PC-9 (cell line): ENCODE results near the gene ADORA3. TPM values are rescaled to one million over a fixed set of nuclear protein-coding genes. Genes with fewer than 3 reads are reported as not detected.

Source experiments
- BruUV-seq: library from RNA; stranded (reverse); fragments of 400-500 nt; replicated peaks from 2 replicates; lab custom pipeline; 2021; lab: Mats Ljungman, UMichigan
- CTCF ChIA-PET: fragments of 300-600 bp; sonication (Branson Sonifier 250); formaldehyde crosslinking; loops from one replicate; lab custom pipeline; 2022; ENCODE audit warnings: antibody characterized with exemption; lab: Charles Lee
- POLR2A ChIA-PET: fragments of 300-600 bp; sonication (Branson Sonifier 250); formaldehyde crosslinking; loops from one replicate; lab custom pipeline; 2022; ENCODE audit warnings: antibody characterized with exemption; ENCODE audit not compliant: unreplicated experiment; lab: Charles Lee
- DNase-seq, 2 experiments: peaks; one replicate each; pipeline versions ENCODE4 v3.0.0 to v3.0.0-alpha.2; 2015 to 2022; ENCODE audit warnings: mixed read lengths in 1 of 2
- H2AFZ ChIP-seq: fragments of 200-600 bp; sonication (generic); 2 replicates; pipeline ENCODE4 v1.8.1; 2017; ENCODE audit warnings: antibody characterized with exemption
- H3F3A ChIP-seq: fragments of 200-600 bp; sonication (generic); 2 replicates; pipeline ENCODE4 v1.8.1; 2017; ENCODE audit warnings: antibody characterized with exemption, mild to moderate bottlenecking, low read depth; ENCODE audit not compliant: insufficient read depth
- H3K27ac ChIP-seq: fragments of 200-600 bp; sonication (generic); 2 replicates; pipeline ENCODE4 v1.6.1; 2016; ENCODE audit warnings: mixed run types
- H3K27me3 ChIP-seq: fragments of 200-600 bp; sonication (generic); 2 replicates; pipeline ENCODE4 v1.6.1; 2016; ENCODE audit warnings: low read depth, mixed run types; ENCODE audit not compliant: insufficient read depth
- H3K36me3 ChIP-seq: fragments of 200-600 bp; sonication (generic); 2 replicates; pipeline ENCODE4 v1.6.1; 2016; ENCODE audit warnings: low read depth, mixed run types
- H3K4me1 ChIP-seq: fragments of 200-600 bp; sonication (generic); replicated peaks from 2 replicates; pipeline ENCODE4 v1.6.1; 2016; ENCODE audit warnings: mixed run types; ENCODE audit not compliant: insufficient read depth
- H3K4me2 ChIP-seq: fragments of 200-600 bp; sonication (generic); 2 replicates; pipeline ENCODE4 v1.6.1; 2017; ENCODE audit warnings: mixed run types
- H3K4me3 ChIP-seq: fragments of 200-600 bp; sonication (generic); 2 replicates; pipeline ENCODE4 v1.6.1; 2016; ENCODE audit warnings: mixed run types
- H3K79me2 ChIP-seq: fragments of 200-600 bp; sonication (generic); 2 replicates; pipeline ENCODE4 v1.6.1; 2017; ENCODE audit warnings: low read depth, mixed run types
- H3K9me2 ChIP-seq: fragments of 200-600 bp; sonication (generic); 2 replicates; pipeline ENCODE4 v1.8.1; 2017; ENCODE audit warnings: mild to moderate bottlenecking; ENCODE audit not compliant: insufficient read depth
- H3K9me3 ChIP-seq: fragments of 200-600 bp; sonication (generic); 2 replicates; pipeline ENCODE4 v1.8.1; 2016; ENCODE audit warnings: low read depth; ENCODE audit not compliant: insufficient read depth
- H4K20me1 ChIP-seq: fragments of 200-600 bp; sonication (generic); 2 replicates; pipeline ENCODE4 v1.8.1; 2017; ENCODE audit not compliant: insufficient read depth
- EZH2 ChIP-seq: fragments of 200-600 bp; sonication (generic); IDR thresholded peaks from 2 replicates; pipeline ENCODE4 v1.8.0; 2017; ENCODE audit warnings: antibody characterized with exemption, low read depth
- intact Hi-C: fragments of 100-400 bp; cut with micrococcal nuclease; formaldehyde crosslinking; loops from one replicate; pipeline ENCODE4 v1.10.0; 2022; ENCODE audit not compliant: unreplicated experiment
- total RNA-seq: library from RNA; stranded (reverse); gene quantifications from 2 replicates; pipeline ENCODE4 v1.2.3, GENCODE V29; 2021
- TF ChIP-seq, protein P1 (sequence below): fragments of 200-600 bp; sonication (generic); conservative IDR thresholded peaks from 2 replicates; pipeline ENCODE4 v1.6.1; 2017; ENCODE audit warnings: mixed run types, antibody characterized with exemption, mild to moderate bottlenecking, moderate library complexity

ADORA3 gene
- total RNA-seq, 1 experiment from 2014 or later: not detected

- H4K20me1 ChIP-seq: no peaks in the 10 kb centered on the region
Observed at GRCh38 chr1:111491070-111491469, 12.4 kb downstream of the ADORA3 start.

GRCh38 chr1:111490220-111490619 lies 13.2 kb downstream of the ADORA3 start:
- CTCF ChIA-PET: no interaction called here
- TF ChIP-seq EZH2: no peak
- TF ChIP-seq, protein P1, sequence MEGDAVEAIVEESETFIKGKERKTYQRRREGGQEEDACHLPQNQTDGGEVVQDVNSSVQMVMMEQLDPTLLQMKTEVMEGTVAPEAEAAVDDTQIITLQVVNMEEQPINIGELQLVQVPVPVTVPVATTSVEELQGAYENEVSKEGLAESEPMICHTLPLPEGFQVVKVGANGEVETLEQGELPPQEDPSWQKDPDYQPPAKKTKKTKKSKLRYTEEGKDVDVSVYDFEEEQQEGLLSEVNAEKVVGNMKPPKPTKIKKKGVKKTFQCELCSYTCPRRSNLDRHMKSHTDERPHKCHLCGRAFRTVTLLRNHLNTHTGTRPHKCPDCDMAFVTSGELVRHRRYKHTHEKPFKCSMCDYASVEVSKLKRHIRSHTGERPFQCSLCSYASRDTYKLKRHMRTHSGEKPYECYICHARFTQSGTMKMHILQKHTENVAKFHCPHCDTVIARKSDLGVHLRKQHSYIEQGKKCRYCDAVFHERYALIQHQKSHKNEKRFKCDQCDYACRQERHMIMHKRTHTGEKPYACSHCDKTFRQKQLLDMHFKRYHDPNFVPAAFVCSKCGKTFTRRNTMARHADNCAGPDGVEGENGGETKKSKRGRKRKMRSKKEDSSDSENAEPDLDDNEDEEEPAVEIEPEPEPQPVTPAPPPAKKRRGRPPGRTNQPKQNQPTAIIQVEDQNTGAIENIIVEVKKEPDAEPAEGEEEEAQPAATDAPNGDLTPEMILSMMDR: no peak
- intact Hi-C loops: no loop called here

More at GRCh38 chr1:111491070-111491469, 12.4 kb downstream of the ADORA3 start:
- Histone ChIP-seq H3K36me3 (no peaks in the 10 kb centered on the region), H3K4me3 (no peak overlapping the region), H3K27ac (no peak overlapping the region), H3K4me2 (no peak overlapping the region), H3K9me2 (peaks cover 4% of the 10 kb centered on the region; the same call in 1 of the 2 replicates), H2AFZ (no peak overlapping the region), H3K79me2 (no peaks in the 10 kb centered on the region), H3K27me3 (peaks cover 28% of the 10 kb centered on the region), H3K9me3 (peaks cover 5% of the 10 kb centered on the region; the same call in 1 of the 2 replicates), H3F3A (no peaks in the 10 kb centered on the region), H3K4me1 (peaks cover 11% of the 10 kb centered on the region; the same call in 1 of the 2 replicates)
- TF ChIP-seq, protein P1: no peak
- TF ChIP-seq EZH2: no peak
- intact Hi-C loops: no loop called here
- BruUV-seq: no TSS peak
- ChIA-PET POLR2A (no interaction called here), CTCF (no interaction called here)
- DNase-seq: no peak

GRCh38 chr1:111489604-111490003 lies 13.8 kb downstream of the ADORA3 start:
- POLR2A ChIA-PET: no interaction called here
- H3K79me2 ChIP-seq: no peaks in the 10 kb centered on the region

More at GRCh38 chr1:111490220-111490619, 13.2 kb downstream of the ADORA3 start:
- no peak for DNase-seq
- BruUV-seq: no TSS peak
- Histone ChIP-seq H3K9me3 (peaks cover 5% of the 10 kb centered on the region; the same call in 1 of the 2 replicates), H3F3A (no peaks in the 10 kb centered on the region), H3K4me2 (no peak overlapping the region), H3K79me2 (no peaks in the 10 kb centered on the region), H3K27ac (no peak overlapping the region), H3K27me3 (peaks cover 26% of the 10 kb centered on the region), H3K9me2 (peaks cover 1% of the 10 kb centered on the region; the same call in 1 of the 2 replicates), H3K36me3 (no peaks in the 10 kb centered on the region), H2AFZ (no peak overlapping the region), H3K4me3 (no peak overlapping the region), H4K20me1 (no peaks in the 10 kb centered on the region), H3K4me1 (peaks cover 12% of the 10 kb centered on the region; the same call in 1 of the 2 replicates)
- POLR2A ChIA-PET: interaction anchor here (0.5 kb wide), 1 partner anchor 51 kb away, joined by 8 read pairs; no protein-coding TSS in a partner anchor

More at GRCh38 chr1:111489604-111490003, 13.8 kb downstream of the ADORA3 start:
- no peaks in the 10 kb centered on the region for H3K36me3 ChIP-seq
- CTCF ChIA-PET: no interaction called here
- no TSS peak for BruUV-seq
- peaks cover 12% of the 10 kb centered on the region; the same call in 1 of the 2 replicates for H3K4me1 ChIP-seq
- H3K4me3 ChIP-seq: no peak overlapping the region
- no peak overlapping the region for H3K4me2 ChIP-seq
- no peak overlapping the region for H3K27ac ChIP-seq
- no peak overlapping the region for H2AFZ ChIP-seq
- TF ChIP-seq, protein P1: no peak
- no peak for TF ChIP-seq EZH2
- no peaks in the 10 kb centered on the region for H4K20me1 ChIP-seq
- H3K9me2 ChIP-seq: no peaks in the 10 kb centered on the region
- intact Hi-C loops: loop anchor here (10.0 kb wide), 1 partner anchor 875 kb away; no protein-coding TSS in a partner anchor
- peaks cover 19% of the 10 kb centered on the region for H3K27me3 ChIP-seq
- H3K9me3 ChIP-seq: peaks cover 4% of the 10 kb centered on the region; the same call in 1 of the 2 replicates
- no peaks in the 10 kb centered on the region for H3F3A ChIP-seq
- no peak for DNase-seq
